NCI-H2171 treated with DMSO at 0.1 percent for 48 hours (cell line): ENCODE measurements around the gene ADGRV1.
"Not testable (repeated sequence)": the region's sequence is repeated elsewhere in the genome, so short reads cannot be mapped to it uniquely, and the experiment has no call there.

ENCODE experiments used
- DNase-seq: peaks from one replicate; lab custom pipeline; 2025; lab: John Stamatoyannopoulos, UW

ADGRV1 gene

DNA sequence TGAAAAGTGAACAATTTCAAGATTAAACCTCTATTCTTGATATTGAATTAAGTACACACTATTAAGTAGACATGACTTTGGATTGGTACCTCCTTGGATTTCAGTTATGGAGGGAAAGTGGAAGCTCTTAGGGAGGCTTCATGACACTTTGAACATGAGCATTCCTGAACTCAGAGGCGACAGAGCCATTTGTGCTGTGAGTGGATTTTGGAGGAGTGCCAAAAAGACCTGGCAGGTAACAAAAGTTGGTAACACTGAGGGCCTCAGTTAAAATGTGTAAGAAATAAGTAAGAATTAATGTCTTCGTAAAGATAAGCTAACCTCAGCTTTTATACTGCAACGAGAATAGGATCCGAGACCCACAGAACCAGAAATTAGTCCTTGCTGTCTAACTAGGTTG lies 467.9 kb downstream of the ADGRV1 start:
- DNase-seq, result no peak

- no peak for DNase-seq
Measured at GRCh38 chr5:91027405-91028139, 469.0 kb downstream of the ADGRV1 start.

DNA sequence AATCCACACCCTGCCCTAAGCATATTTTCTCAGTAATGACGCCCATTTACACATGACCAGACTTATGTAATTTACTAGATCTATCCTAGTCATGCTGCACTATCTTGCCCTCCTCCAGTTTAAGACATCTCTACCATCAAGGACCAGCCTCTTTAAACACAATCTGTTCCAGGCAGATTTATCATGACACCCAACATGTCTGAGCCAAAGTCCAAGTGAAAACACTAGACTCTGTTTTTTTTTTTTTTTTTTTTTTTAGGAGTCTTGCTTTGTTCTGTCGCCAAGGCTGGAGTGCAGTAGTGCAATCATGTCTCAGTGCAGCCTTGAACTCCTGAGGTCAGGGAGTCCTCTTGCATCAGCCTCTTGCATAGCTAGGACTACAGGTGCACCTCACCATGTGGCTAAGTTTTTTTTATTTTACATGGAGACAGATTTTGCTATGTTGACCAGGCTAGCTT lies 469.9 kb downstream of the ADGRV1 start:
- peak; percentile 52 for DNase-seq

DNA sequence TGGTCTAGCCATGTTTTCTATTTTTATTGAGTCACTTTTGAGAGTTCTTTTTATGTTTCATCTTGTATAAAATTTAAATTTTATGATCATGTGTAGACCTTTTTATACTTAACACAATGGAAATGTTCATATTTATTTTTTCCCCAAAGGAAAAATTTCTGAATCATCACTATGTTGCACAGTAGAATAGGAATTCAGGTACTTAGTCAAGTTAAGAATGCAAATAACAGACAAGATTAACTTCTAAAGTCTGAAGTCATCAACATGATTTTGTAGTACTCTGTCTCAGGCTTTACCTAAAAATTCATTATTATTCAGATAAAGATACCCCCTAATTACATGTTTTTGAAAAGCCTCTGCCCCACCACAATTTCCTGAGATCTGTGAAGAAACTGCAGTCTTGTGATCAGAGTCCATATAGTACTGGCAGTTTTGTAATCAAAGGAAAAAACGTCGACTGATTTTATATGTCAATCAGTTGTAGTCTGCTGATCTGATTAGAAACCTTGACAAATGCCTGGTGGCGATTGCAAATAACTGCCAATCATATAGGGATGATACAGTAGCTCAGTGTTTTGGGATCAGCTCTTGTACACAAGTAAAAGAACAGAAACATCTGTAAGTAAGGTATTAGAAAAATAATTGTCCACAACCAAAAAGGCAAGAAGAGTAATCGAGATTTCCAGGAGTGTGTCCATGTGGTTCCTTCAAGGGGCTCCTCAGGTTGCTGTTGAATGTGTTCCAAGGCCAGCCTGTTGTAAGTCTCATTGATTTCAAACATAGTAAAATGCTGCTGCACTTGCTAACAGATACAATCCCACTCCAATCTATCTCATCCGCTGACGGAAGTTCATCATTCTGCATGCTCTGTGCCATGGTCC lies 472.2 kb downstream of the ADGRV1 start:
- DNase-seq, result no peak

- no peak for DNase-seq
Measured at GRCh38 chr5:91031402-91031752, 472.8 kb downstream of the ADGRV1 start.

DNA sequence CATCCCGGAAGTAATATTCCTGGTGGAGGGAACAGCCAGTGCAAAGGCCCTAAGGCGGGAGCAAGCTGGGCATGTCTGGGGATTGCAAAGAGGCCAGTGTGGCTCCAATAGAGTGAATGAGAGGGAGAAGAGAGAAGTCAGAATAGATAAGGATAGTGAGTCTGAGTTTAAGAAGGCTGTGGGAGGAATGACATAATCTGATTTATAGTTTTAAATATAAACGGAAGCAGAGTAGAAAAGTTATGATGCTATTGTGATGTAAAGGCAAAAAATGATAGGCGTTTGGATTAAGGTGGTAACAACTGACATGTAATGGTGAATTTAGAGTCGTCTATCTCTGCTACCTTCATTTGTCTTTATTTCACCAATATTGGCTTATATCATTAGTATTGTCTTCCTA lies 473.5 kb downstream of the ADGRV1 start:
- DNase-seq, result no peak

- no peak for DNase-seq
Measured at GRCh38 chr5:91033370-91033769, 474.8 kb downstream of the ADGRV1 start.

- peak; percentile 89 for DNase-seq
Measured at GRCh38 chr5:91038180-91038808, 479.7 kb downstream of the ADGRV1 start.

DNA sequence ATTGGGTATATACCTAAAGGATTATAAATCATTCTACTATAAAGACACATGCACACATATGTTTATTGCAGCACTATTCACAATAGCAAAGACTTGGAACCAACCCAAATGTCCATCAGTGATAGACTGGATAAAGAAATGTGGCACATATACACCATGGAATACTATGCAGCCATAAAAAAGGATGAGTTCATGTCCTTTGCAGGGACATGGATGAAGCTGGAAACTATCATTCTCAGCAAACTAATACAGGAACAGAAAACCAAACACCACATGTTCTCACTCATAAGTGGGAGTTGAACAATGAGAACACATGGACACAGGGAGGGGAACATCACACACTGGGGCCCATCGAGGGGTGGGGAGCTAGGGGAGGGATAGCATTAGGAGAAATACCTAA lies 482.5 kb downstream of the ADGRV1 start:
- not testable (repeated sequence) for DNase-seq

GRCh38 chr5:91042247-91042935 lies 483.8 kb downstream of the ADGRV1 start:
- DNase-seq, result no peak

DNA sequence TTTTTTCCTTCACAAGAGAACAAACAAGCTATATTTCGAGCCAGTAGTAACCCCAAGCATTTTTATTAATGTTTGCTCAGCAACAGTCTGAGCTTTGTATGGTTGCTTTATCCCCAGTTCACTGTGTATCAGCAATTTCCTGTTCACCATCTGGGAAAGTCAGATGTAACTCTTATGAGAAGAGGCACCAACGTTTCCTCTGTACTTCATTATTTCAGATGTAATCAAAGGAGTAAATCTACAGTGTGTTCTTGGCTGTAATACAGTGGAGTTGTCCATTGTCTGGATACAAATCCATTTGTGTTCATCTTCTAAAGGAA lies 484.3 kb downstream of the ADGRV1 start:
- DNase-seq, result no peak

DNA sequence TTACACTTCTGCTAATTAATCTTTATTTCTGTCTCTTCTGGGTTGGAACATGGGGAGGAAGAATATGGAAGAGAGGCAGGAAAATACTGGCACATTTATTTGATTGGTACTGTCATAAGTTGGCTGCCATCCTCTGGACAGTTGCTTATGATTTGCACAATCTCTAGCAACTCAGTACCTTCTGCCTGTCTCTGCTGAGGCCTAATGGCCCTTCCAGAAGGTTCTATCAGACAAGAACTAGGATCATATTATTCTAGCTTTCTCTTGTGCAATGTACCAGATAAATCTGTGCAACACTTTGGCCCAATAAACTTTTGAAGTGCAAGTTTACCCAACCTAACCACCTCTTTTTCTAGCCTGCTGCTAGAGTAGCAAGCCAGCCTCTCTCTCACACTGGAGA lies 489.5 kb downstream of the ADGRV1 start:
- no peak for DNase-seq

DNA sequence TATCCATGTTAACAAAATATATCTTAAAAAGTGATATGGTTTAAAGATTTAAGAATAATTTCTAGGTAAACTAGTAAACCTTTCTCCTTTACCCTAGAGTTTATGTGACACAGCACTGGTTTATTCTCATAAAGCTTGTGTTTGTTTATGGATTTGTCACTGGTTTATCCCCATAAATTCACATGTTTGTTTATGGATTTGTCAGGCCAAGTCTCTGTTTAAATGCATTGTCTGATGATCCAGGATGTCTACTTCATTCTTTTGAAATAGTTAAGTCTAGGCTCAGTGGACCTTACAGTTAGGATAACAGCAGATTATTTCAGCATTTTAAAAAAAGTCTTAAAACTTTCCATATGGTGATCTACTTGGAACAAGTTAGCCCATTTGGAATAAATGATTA lies 490.5 kb downstream of the ADGRV1 start:
- DNase-seq, result no peak

- DNase-seq, result peak; percentile 63
Measured at GRCh38 chr5:91049800-91050199, 491.2 kb downstream of the ADGRV1 start.

GRCh38 chr5:91052411-91052810 lies 493.8 kb downstream of the ADGRV1 start:
- not testable (repeated sequence) for DNase-seq

DNA sequence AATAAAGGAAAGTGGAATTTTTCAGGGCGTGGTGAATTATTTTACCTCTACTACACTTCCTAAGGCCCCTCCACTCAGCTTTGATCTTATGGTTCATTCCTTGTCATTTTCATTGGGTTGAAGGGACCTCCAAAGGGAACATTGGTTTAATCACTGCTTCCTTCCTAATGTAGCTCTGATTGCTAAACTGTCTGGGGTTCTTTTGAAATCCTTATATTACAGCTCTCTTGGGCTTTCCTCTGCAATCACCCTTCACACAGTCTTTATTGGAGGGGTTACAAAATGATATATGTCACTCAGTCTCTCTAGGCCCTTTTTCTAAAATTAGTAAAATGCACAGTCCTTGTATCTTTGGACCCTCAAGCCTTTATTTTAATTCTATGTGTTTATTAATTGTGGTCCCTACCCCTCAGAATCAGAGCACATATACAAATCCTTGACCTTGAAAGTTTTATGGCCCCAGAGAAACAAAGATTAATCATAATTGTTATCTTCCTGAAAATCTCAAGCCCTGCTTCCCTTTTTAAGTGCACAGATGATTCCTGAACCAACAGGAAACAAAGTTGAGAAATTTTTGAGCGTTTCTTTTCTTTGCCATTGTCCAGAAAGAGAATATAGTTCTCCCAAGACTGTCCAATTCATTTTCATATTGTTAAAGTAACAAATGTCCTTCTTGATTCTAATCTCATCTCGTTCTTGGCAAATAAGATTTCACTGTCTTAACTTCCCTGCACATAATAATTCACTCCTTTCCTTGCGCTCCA lies 494.6 kb downstream of the ADGRV1 start:
- no peak for DNase-seq

- no peak for DNase-seq
Measured at GRCh38 chr5:91053741-91054025, 495.1 kb downstream of the ADGRV1 start.

GRCh38 chr5:91058155-91058554 lies 499.6 kb downstream of the ADGRV1 start:
- no peak for DNase-seq

- DNase-seq, result no peak
Measured at GRCh38 chr5:91058575-91058974, 500.0 kb downstream of the ADGRV1 start.

DNA sequence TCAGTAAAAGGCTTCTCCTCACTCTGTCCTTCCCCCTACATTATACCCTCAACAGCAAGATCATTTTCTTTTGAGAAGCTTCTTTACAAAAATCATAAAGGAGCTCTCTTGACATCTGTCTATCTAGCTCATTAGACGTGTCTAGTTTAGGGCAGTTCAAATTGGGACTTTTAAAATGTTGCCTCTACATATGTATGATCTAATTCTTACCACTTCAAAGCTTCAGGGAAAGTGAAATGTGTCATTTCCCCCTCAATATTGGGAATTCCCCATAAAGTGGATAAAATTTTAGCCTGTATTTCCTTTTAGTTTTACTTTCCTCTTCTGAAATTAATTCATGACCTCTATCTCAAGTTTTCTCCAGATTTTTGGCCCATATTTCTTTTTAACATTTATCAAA lies 500.8 kb downstream of the ADGRV1 start:
- DNase-seq, result no peak

GRCh38 chr5:91061094-91061493 lies 502.5 kb downstream of the ADGRV1 start:
- no peak for DNase-seq
